Brain microvascular endothelial cell (primary cell): ENCODE data around the gene OPN1SW.

Source experiments
- DNase-seq: peaks from one replicate; pipeline ENCODE4 v3.0.0-alpha.2; 2020
- H3K27ac ChIP-seq: fragments of 250-450 bp; sonication (Bioruptor Pico); 2 replicates; pipeline ENCODE4 v1.5.1; 2020; ENCODE audit warnings: mild to moderate bottlenecking, moderate library complexity
- H3K27me3 ChIP-seq: fragments of 250-450 bp; sonication (Bioruptor Pico); replicated peaks from 2 replicates; pipeline ENCODE4 v1.5.1; 2020; ENCODE audit warnings: mild to moderate bottlenecking
- H3K36me3 ChIP-seq: fragments of 250-450 bp; sonication (Bioruptor Pico); replicated peaks from 2 replicates; pipeline ENCODE4 v1.5.1; 2020; ENCODE audit warnings: mild to moderate bottlenecking
- H3K4me3 ChIP-seq: 2 replicates; pipeline ENCODE4 v1.5.1; 2011; ENCODE audit warnings: low read depth, mild to moderate bottlenecking, control low read depth, low read length, moderate library complexity
- CTCF ChIP-seq: IDR thresholded peaks from 2 replicates; pipeline ENCODE4 v1.5.1; 2011; ENCODE audit warnings: low read depth, mild to moderate bottlenecking, moderate library complexity, low read length, control low read depth, inconsistent platforms; ENCODE audit errors: missing control alignments
- in situ Hi-C: cut with HindIII; loops from 2 replicates; pipeline ENCODE4 v1.10.0; 2017; ENCODE audit warnings: low sequenced_read_pairs, low pct_ligation_motif_present

Gene OPN1SW

DNA sequence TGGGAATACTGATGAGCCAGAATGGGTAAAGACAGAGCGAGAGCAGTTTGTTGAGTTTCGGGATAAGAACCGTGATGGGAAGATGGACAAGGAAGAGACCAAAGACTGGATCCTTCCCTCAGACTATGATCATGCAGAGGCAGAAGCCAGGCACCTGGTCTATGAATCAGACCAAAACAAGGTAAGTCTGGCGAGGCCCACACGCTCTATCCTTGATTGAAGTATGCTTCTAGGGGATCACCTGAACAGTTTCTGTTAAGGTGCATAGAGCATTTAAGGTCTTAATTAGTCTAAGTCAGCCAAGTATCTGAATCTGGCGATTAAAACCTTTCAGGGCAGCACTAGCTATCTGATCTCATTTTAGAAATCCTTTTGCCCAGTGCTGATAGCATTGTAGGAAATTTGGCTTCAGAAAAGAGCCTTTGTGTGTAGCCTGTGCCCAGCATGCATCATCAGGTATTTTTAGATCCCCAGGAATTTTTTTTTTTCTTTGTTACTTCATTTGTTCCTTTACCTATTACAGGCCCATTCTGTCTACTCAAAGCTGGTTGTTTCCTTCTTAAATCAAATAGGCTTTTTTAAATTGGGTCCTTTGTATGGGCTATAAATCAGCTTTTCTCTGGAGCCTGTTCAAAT, 8.0 kb downstream of the OPN1SW start:
- Histone ChIP-seq H3K36me3 (peaks cover 85% of the 10 kb centered on the region), H3K27me3 (no peaks in the 10 kb centered on the region), H3K4me3 (no peak overlapping the region), H3K27ac (no peak overlapping the region)
- in situ Hi-C loops = no loop called here
- no peak for DNase-seq
- TF ChIP-seq CTCF = no peak

DNA sequence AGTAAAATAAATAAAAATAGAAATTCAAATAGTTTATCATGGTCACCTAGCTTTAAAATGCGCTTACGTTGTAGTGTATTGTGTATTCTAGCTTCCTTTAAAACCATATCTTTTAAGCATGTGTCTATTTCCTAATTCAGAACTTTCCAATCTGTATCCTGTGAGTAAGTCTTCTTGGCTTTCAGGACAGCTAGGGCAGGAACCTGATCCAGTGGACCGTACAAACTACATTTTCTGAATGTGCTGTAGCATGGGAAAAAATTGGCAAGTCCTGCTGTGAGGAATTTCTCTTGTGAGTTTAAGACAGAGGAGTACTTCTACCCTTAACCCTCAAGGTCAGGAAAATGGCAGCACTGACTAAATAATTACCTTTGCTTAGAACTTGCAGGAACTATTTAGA, 12.1 kb downstream of the OPN1SW start:
- H3K36me3 ChIP-seq = peaks cover 87% of the 10 kb centered on the region
- H3K27me3 ChIP-seq = no peaks in the 10 kb centered on the region
- no peak for DNase-seq
- no peak overlapping the region for H3K27ac ChIP-seq
- in situ Hi-C loops = no loop called here
- no peak for TF ChIP-seq CTCF
- H3K4me3 ChIP-seq = no peak overlapping the region

- H3K27me3 ChIP-seq = no peaks in the 10 kb centered on the region
- H3K27ac ChIP-seq = no peak overlapping the region
- H3K36me3 ChIP-seq = peaks cover 88% of the 10 kb centered on the region
- no peak for TF ChIP-seq CTCF
- in situ Hi-C loops = no loop called here
- DNase-seq = no peak
- no peak overlapping the region for H3K4me3 ChIP-seq
Observed at GRCh38 chr7:128759242-128759641, 16.4 kb downstream of the OPN1SW start.

GRCh38 chr7:128758553-128758952, 17.0 kb downstream of the OPN1SW start:
- TF ChIP-seq CTCF = no peak
- DNase-seq = no peak
- Histone ChIP-seq H3K4me3 (no peak overlapping the region), H3K36me3 (peaks cover 88% of the 10 kb centered on the region), H3K27me3 (no peaks in the 10 kb centered on the region), H3K27ac (no peak overlapping the region)
- in situ Hi-C loops = no loop called here

DNA sequence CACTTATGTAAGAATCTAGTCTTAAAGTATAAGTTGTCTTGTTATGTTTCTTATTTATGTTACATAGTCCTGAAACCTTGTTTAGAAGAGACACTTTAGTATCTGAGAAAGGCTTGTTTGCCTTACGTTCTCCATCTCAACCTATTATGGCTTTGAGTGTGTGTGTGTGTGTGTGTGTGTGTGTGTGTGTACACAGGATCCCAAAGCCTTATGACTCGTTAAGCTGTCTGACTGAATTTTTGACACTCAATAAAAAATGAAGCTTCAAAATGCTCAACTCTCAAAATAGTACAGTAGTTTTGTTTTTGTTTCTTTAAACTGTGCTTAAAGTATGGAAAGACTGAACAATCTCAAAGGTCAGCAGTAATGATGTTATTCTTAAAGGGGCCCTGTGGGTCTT, 18.4 kb downstream of the OPN1SW start:
- Histone ChIP-seq H3K27ac (peak overlapping the region; percentile 25), H3K4me3 (no peak overlapping the region), H3K36me3 (peaks cover 89% of the 10 kb centered on the region), H3K27me3 (no peaks in the 10 kb centered on the region)
- in situ Hi-C loops = no loop called here
- DNase-seq = no peak
- TF ChIP-seq CTCF = no peak
